ENCODE results near the gene CCDC106.
A peak's percentile ranks its signal among the peaks of the same experiment; 100 is the strongest.

CCDC106 gene

GRCh38 chr19:55669418-55670279, 21.6 kb downstream of the CCDC106 start:
- DNase-seq (ENCODE audit: low read depth) = no peak

- no peak for DNase-seq (ENCODE audit: low read depth)
These were observed 22.5 kb downstream of the CCDC106 start for GRCh38 chr19:55670280-55671053.

GRCh38 chr19:55671054-55671378, 23.0 kb downstream of the CCDC106 start:
- DNase-seq (ENCODE audit: low read depth) = no peak

GRCh38 chr19:55672418-55672817, 24.4 kb downstream of the CCDC106 start:
- no peak for DNase-seq (ENCODE audit: low read depth)

- DNase-seq (ENCODE audit: low read depth) = no peak
These were observed 25.5 kb downstream of the CCDC106 start for GRCh38 chr19:55673465-55673864.

GRCh38 chr19:55673889-55674288, 25.9 kb downstream of the CCDC106 start:
- no peak for DNase-seq (ENCODE audit: low read depth)

GRCh38 chr19:55674459-55674840, 26.4 kb downstream of the CCDC106 start:
- DNase-seq (ENCODE audit: low read depth) = no peak

- peak; percentile 97 for DNase-seq (ENCODE audit: low read depth)
These were observed 27.0 kb downstream of the CCDC106 start, which contains the start of gene EPN1 for GRCh38 chr19:55674841-55675660. Gene EPN1, plus strand, starts transcription at chr19:55675226. Its CDS starts 3,402 bp downstream, at chr19:55678628.

- DNase-seq (ENCODE audit: low read depth) = no peak
These were observed 27.8 kb downstream of the CCDC106 start for GRCh38 chr19:55675661-55676354.

GRCh38 chr19:55676383-55676782, 28.4 kb downstream of the CCDC106 start:
- DNase-seq (ENCODE audit: low read depth) = no peak

- DNase-seq (ENCODE audit: low read depth) = no peak
These were observed 29.0 kb downstream of the CCDC106 start for GRCh38 chr19:55676889-55677505.

- no peak for DNase-seq (ENCODE audit: low read depth)
These were observed 29.6 kb downstream of the CCDC106 start for GRCh38 chr19:55677572-55678028.

- no peak for DNase-seq (ENCODE audit: low read depth)
These were observed 30.2 kb downstream of the CCDC106 start for GRCh38 chr19:55678121-55678671.

- DNase-seq (ENCODE audit: low read depth) = no peak
These were observed 31.6 kb downstream of the CCDC106 start for GRCh38 chr19:55679343-55680257.

GRCh38 chr19:55680339-55681130, 32.5 kb downstream of the CCDC106 start:
- DNase-seq (ENCODE audit: low read depth) = no peak

- no peak for DNase-seq (ENCODE audit: low read depth)
These were observed 33.4 kb downstream of the CCDC106 start for GRCh38 chr19:55681131-55682092.

- DNase-seq (ENCODE audit: low read depth) = no peak
These were observed 35.6 kb downstream of the CCDC106 start for GRCh38 chr19:55683449-55684261.

Data from activated T-cell treated with anti-CD3 and anti-CD28 coated beads for 24 hours (primary cell).